Mammary epithelial cell (primary cell): ENCODE measurements around the gene MAP4K4.

Source experiments
- EZH2 ChIP-seq: IDR thresholded peaks from 2 replicates; pipeline ENCODE4 v1.6.1; 2012; ENCODE audit warnings: low read length, inconsistent platforms, borderline replicate concordance
- TF ChIP-seq, protein P1 (sequence below), 2 donors: IDR thresholded peaks in 1 of 2; conservative IDR thresholded peaks in 1 of 2; 2 replicates each; pipeline ENCODE4 v1.5.1; 2011 to 2012; ENCODE audit warnings: inconsistent platforms in 2 of 2, low read length in 2 of 2, mild to moderate bottlenecking in 2 of 2, control low read depth in 1 of 2, low read depth in 1 of 2; ENCODE audit not compliant: insufficient read depth in 1 of 2; ENCODE audit errors: extremely low read depth in 1 of 2

DNA sequence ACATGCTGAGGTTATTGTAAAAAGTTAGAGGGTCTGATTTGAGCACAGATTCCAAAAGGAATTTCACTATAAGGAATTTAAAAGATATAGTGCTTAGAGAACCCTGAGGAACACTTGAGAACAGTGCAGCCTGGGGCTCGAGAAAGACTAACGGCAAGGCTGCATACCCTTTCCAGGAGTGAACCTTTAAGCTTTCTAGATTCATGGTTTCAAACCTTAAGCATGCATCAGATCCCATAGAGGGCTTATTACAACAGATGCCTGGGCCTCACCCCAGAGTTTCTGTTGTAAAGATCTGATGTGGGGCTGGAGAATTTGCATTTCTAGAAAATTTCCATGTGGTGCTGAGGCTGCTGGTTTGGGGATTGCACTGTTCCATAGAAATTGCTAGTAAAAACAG lies 203.7 kb downstream of the MAP4K4 start:
- TF ChIP-seq, protein P1, sequence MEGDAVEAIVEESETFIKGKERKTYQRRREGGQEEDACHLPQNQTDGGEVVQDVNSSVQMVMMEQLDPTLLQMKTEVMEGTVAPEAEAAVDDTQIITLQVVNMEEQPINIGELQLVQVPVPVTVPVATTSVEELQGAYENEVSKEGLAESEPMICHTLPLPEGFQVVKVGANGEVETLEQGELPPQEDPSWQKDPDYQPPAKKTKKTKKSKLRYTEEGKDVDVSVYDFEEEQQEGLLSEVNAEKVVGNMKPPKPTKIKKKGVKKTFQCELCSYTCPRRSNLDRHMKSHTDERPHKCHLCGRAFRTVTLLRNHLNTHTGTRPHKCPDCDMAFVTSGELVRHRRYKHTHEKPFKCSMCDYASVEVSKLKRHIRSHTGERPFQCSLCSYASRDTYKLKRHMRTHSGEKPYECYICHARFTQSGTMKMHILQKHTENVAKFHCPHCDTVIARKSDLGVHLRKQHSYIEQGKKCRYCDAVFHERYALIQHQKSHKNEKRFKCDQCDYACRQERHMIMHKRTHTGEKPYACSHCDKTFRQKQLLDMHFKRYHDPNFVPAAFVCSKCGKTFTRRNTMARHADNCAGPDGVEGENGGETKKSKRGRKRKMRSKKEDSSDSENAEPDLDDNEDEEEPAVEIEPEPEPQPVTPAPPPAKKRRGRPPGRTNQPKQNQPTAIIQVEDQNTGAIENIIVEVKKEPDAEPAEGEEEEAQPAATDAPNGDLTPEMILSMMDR (conservative IDR thresholded peaks at IDR 0.05 in 1 of 2, IDR thresholded peaks at IDR 0.05 in 1 of 2; ENCODE audit: extremely low read depth in 1 of 2, insufficient read depth in 1 of 2, low read depth in 1 of 2, low read length in 2 of 2) = no peak
- no peak for TF ChIP-seq EZH2
